Measurements from ENCODE around the gene CCDC68.

- TF ChIP-seq EZH2 (IDR thresholded peaks at IDR 0.05; ENCODE audit: borderline replicate concordance, low read depth, low read length, severe bottlenecking) (no peak), POLR2A (IDR thresholded peaks at IDR 0.05; ENCODE audit: low read depth, low read length) (no peak), CTCF (IDR thresholded peaks at IDR 0.05; ENCODE audit: extremely low read depth in 1 of 2, insufficient read depth in 1 of 2, low read depth in 1 of 2, low read length in 2 of 2) (no peak), GATA2 (IDR thresholded peaks at IDR 0.05; ENCODE audit: insufficient read depth, insufficient read length, low read depth, low read length) (no peak), MAX (IDR thresholded peaks at IDR 0.05; ENCODE audit: insufficient read depth, insufficient read length) (no peak), POLR2AphosphoS5 (IDR thresholded peaks at IDR 0.05; ENCODE audit: insufficient read depth, low read depth, low read length) (no peak), FOS (IDR thresholded peaks at IDR 0.05; ENCODE audit: borderline replicate concordance, insufficient read depth, low read length) (no peak), MYC (IDR thresholded peaks at IDR 0.05; ENCODE audit: low read depth, low read length) (no peak), JUN (IDR thresholded peaks at IDR 0.05; ENCODE audit: borderline replicate concordance, insufficient read depth, insufficient read length, low read depth) (no peak)
These were observed 98.3 kb downstream of the CCDC68 start for GRCh38 chr18:54860941-54861340.
